Measurements from ENCODE around the gene SYNM.
"Not testable (repeated sequence)": the region's sequence is repeated elsewhere in the genome, so short reads cannot be mapped to it uniquely, and the experiment has no call there.

SYNM gene, protein sequence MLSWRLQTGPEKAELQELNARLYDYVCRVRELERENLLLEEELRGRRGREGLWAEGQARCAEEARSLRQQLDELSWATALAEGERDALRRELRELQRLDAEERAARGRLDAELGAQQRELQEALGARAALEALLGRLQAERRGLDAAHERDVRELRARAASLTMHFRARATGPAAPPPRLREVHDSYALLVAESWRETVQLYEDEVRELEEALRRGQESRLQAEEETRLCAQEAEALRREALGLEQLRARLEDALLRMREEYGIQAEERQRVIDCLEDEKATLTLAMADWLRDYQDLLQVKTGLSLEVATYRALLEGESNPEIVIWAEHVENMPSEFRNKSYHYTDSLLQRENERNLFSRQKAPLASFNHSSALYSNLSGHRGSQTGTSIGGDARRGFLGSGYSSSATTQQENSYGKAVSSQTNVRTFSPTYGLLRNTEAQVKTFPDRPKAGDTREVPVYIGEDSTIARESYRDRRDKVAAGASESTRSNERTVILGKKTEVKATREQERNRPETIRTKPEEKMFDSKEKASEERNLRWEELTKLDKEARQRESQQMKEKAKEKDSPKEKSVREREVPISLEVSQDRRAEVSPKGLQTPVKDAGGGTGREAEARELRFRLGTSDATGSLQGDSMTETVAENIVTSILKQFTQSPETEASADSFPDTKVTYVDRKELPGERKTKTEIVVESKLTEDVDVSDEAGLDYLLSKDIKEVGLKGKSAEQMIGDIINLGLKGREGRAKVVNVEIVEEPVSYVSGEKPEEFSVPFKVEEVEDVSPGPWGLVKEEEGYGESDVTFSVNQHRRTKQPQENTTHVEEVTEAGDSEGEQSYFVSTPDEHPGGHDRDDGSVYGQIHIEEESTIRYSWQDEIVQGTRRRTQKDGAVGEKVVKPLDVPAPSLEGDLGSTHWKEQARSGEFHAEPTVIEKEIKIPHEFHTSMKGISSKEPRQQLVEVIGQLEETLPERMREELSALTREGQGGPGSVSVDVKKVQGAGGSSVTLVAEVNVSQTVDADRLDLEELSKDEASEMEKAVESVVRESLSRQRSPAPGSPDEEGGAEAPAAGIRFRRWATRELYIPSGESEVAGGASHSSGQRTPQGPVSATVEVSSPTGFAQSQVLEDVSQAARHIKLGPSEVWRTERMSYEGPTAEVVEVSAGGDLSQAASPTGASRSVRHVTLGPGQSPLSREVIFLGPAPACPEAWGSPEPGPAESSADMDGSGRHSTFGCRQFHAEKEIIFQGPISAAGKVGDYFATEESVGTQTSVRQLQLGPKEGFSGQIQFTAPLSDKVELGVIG (N-terminal part only)

GRCh38 chr15:99104788-99105513 lies at the start of gene SYNM:
Gene SYNM (plus strand): TSS chr15:99105080. CDS start chr15:99105200, 120 bp downstream.
- no peak for DNase-seq (ENCODE audit: low read depth, low spot score)

- no peak for DNase-seq (ENCODE audit: low read depth, low spot score)
Observed at GRCh38 chr15:99055555-99056134, 49.2 kb upstream of the SYNM start.

DNA sequence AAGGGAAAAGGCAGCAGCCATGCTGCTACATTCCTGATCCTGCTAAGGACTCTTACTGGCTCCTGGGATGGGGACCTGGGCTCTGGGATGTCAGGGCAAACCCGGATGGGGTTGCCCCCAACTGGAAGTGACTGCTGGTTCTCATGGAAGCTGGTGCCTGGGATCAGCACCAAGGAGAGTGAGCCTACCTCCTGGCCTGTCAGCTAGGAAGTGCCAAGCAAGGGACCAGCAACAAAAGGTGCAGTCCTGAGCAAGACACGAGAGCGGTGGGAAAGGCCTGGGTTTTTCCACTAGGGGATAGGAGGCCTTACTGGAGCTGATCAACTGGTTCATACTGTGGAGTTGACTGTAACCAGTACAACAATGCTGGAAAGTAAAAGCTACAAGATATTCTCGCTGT lies 47.9 kb upstream of the SYNM start:
- DNase-seq (ENCODE audit: low read depth, low spot score), result no peak

DNA sequence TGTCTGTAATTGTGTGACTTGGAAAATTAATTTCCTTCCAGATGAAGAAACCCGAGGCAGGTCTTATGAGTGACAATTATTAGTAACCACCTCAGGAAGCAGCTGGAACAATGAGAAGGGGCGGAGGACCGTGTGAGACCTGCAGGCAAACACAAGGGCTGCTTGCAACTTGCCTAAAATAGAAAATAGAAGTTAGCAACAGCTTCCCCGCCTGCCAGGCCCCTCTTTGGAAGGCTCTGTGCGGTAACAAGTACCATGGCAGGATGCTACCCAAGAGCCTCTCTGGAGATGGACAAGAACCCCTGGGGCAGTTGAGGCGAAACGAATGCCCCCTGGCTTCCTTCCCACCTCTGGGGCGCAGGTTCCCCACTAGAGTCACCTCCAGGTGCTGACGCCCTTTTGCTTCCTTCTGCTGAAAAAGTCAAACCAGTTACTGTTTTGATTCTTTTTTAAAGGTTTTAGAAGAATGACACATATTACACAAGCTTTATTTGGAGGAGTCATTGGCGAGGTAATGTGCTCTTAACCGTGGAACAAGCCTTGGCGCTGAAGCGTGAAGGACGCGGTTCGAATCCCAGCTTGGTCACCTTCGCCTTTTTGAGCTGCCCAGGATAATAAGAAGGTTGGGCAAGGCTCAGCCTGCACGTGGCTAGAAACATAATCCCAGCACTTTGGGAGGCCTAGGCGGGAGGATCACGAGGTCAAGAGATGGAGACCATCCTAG lies 47.0 kb upstream of the SYNM start:
- no peak for DNase-seq (ENCODE audit: low read depth, low spot score)

GRCh38 chr15:99058421-99058870 lies 46.4 kb upstream of the SYNM start:
- no peak for DNase-seq (ENCODE audit: low read depth, low spot score)

GRCh38 chr15:99059010-99059981 lies 45.6 kb upstream of the SYNM start:
- peak; percentile 60 for DNase-seq (ENCODE audit: low read depth, low spot score)

- not testable (repeated sequence) for DNase-seq (ENCODE audit: low read depth, low spot score)
Observed at GRCh38 chr15:99060186-99060585, 44.7 kb upstream of the SYNM start.

- no peak for DNase-seq (ENCODE audit: low read depth, low spot score)
Observed at GRCh38 chr15:99062226-99062625, 42.7 kb upstream of the SYNM start.

- no peak for DNase-seq (ENCODE audit: low read depth, low spot score)
Observed at GRCh38 chr15:99068186-99068585, 36.7 kb upstream of the SYNM start.

GRCh38 chr15:99070208-99070607 lies 34.7 kb upstream of the SYNM start:
- no peak for DNase-seq (ENCODE audit: low read depth, low spot score)

- DNase-seq (ENCODE audit: low read depth, low spot score), result no peak
Observed at GRCh38 chr15:99071091-99071680, 33.7 kb upstream of the SYNM start.

GRCh38 chr15:99073008-99073717 lies 31.7 kb upstream of the SYNM start:
- DNase-seq (ENCODE audit: low read depth, low spot score), result no peak

GRCh38 chr15:99074446-99074845 lies 30.4 kb upstream of the SYNM start:
- DNase-seq (ENCODE audit: low read depth, low spot score), result no peak

GRCh38 chr15:99075059-99075652 lies 29.7 kb upstream of the SYNM start:
- not testable (repeated sequence) for DNase-seq (ENCODE audit: low read depth, low spot score)

GRCh38 chr15:99076109-99076508 lies 28.8 kb upstream of the SYNM start:
- DNase-seq (ENCODE audit: low read depth, low spot score), result no peak

DNA sequence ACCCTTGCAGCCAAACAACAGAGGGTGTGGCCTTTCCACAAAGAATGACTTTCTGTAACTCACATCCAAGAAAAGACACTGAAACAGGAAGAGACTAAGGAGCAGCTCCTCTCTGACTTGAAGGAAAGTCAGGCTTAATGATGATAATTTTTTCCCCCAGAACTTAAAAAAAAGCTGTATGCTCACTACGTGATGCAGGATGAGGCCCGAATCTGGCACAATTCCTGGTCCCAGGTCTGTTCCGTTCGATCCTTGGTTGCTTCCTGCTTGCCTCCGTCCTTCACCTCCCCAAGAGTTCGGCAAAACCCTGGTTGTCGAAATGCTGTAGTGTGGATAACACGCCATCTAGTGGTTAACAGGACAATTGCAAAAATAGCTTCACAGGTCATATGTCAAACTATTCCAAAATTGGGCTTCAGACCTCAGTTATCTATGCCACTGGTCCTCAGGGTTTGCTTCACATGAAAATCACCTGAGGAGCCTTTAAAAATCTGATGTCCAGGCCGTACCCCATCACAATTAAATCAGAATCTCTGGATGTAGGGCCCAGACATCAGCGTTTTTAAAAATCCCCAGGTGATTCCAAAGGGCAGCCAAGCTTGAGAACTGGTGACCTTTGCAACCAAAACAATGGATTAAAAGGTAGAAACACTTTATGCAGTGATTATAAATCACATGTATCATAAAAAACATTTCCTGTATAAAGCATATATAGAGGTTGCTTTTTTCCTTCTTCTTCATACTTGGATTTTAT lies 28.1 kb upstream of the SYNM start:
- DNase-seq (ENCODE audit: low read depth, low spot score), result no peak

DNA sequence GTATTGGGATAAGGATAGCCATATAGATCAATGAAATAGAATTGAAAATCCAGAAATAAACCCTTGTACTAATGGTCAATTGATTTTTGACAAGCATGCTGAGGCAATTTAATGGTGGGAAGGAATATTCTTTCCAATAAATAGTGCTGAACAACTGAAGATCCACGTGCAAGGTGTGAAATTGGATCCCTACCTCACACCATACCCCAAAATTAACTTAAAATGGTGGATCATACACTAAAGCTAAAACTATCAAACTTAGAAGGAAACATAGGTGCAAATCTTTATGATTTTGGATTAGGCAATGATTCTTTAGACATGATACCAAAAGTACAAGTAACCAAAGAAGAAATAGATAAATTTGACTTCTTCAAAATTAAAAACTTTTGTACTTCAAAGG lies 22.1 kb upstream of the SYNM start:
- no peak for DNase-seq (ENCODE audit: low read depth, low spot score)
